H4 (cell line): ENCODE data around the gene PLEKHM3. TPM values are rescaled to one million over a fixed set of nuclear protein-coding genes. Genes with fewer than 3 reads are reported as not detected.
"Not testable (repeated sequence)": the region's sequence is repeated elsewhere in the genome, so short reads cannot be mapped to it uniquely, and the experiment has no call there.

ENCODE experiments used
- DNase-seq: peaks from one replicate; pipeline ENCODE4 v3.0.0-alpha.2; 2015; ENCODE audit warnings: low spot score
- total RNA-seq: library from RNA; depleted of rRNA; stranded (reverse); fragments of >200 nt; shearing (Covaris generic); gene quantifications from 2 replicates; pipeline ENCODE4 v1.2.3, GENCODE V29; 2014

Gene PLEKHM3
- total RNA-seq, 1 experiment from 2014 or later, result 2.2 TPM

DNA sequence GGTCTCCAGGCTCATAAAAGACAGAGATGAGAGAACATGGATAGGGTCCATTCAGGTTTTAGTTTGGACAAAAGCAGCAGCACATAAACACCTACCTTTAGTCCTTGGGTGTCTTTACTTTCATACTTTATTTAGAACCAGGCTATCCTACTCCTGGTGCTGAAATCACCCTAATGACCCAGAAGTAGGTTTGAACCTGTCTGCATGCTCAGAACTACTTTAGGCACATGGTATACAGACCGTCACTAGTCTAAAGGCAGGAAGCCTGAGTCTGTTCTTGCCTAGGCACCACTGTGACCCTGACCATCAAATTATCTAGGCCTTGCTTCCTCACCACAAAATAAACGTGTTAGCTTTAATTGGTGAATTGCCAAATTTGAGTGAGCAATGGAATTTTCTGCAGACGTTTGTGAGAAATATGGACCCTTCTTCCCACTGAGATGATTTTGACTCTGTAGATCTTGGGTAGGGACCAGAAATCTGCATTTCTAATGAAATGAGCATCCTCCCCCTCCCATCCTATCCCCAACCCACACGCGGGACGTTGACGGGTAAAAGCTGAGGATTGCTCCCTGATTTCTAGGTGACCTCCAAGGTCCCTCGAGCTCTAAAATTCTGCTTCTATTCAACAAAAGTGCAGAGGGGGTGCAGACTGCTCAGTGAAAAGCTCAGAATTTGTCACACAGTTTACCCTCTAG is 75.1 kb downstream of the PLEKHM3 start:
- DNase-seq, result no peak

DNA sequence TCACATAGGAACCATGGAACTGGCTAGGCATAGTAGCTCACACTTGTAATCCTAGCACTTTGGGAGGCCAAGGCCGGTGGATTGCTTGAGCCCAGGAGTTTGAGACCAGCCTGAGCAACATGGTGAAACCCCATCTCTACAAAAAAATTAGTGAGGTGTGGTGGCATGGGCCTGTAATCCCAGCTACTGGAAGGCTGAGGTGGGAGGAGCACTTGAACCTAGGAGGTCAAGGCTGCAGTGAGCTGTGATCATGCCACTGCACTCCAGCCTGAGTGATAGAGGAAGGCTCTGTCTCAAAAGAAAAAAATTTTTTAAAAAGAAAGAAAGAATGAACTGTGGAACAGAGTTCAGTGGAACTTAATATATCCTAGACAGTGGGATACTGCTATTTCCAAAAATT is 76.1 kb downstream of the PLEKHM3 start:
- DNase-seq, result not testable (repeated sequence)

DNA sequence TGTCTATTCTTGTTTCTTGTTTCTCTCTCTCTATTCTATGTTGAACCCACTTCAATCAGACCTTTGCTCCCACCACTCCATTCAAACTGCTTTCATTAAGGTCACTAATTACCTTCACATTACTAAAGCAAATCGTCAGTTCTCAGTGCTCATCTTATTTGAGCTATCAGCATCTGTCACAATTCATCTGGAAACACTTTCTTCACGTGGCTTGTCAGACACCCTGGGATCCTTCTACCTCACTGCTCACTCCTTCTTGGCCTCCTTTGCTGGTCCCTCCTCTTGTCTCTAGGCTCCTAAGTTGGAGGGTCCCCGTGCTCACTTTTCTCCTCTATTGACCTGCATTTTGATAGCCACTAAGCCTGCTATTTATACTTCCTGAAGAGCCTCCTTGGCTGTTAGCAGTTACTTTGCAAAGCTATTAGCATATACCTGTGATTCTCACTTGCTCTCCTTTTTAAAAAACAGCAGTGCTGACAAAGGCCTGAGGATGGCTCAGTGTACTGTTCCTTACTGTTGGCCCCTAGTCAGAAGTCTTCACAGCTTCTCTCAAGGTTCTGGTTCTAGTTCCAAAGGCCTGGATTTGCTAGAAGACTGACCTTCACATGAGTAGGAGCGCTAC is 80.2 kb downstream of the PLEKHM3 start:
- no peak for DNase-seq

DNA sequence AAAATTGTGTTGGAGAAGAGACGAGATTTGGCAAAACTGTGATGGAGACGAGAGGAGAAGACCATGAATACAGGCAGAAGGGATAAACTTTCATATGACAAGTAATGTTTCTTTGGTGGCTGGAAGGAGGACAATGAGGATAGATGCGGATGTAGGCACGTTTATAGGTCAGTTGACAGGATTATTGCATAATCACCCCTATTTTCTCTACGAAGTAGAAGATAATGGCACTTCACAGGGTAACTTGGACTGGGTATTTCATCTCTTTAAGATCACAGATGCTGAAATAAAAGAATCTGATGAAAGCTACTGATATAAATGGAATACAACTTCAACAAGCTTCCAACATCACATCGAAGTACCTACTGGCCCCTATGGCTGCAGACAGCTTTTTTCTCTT is 81.0 kb downstream of the PLEKHM3 start:
- no peak for DNase-seq

DNA sequence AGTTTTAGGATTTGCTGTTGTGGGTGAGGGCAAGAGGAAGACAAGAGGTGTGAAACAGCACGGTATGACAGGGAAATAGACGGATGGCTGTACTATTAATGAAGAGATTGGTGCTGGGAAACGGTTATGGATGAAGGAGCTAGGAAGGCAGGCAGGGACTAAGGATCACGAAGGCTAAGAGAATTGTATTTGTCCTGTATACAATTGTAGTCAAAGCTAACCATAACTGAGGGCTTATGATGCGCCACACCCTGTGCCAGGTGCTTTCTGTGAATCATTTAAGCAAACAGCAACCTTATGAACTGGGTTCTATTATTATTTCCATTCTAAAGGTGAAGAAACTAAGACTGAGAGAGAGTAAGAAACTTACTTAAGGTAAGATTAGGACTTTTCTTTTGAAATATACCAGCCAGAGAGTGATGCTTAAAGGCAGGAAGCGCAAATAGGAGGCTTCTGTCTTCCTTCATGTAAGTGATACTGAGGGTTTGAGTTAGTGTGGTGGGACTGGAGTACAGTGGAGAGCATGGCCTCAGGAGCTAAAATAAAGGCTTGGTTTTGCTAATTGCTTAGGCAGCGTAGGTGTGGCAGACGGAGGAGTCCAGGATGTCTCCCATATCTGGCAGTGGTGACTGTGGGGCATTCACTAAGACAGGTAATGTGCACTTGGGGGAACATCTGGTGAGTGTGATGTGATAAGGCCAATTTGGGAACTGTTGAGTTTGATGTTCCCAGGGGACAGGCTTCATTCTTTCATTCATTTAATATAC is 85.8 kb downstream of the PLEKHM3 start:
- no peak for DNase-seq

DNA sequence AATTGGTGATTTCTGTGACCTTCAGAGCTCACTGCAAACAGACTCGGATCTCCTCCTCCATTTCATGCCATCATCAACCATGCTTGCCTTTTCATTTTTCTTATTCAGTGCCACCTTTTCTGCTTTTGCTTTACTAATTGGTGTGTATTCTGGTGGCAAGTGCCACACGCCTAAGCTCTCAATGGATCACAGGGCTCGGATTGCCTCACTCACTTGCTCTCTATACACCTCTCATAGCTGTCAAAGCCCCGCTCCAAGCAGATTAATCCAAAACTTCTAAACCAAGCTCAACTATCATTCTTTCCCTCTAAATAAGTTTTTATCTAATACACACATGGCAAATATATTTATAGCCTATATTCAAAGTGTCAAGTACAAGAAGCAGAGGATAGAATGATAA is 86.4 kb downstream of the PLEKHM3 start:
- no peak for DNase-seq

DNA sequence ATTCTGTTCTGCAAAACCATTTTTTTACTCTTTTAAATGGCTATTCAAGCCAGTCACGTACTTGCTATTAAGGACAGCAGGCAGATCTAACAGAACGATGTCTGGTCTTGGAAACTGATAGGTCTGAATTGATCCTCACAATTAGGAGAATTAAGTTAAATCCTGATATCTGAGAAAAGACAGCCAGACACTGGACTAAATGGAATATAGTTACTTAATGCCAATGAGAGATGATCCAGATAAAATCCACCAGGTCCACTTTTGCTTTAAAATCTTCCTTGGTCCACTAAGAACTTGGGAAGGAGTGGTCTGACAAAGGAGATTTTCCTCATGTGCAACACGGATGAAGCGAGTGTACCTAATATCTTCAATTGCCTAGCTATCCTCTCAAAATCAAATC is 86.9 kb downstream of the PLEKHM3 start:
- DNase-seq, result no peak

DNA sequence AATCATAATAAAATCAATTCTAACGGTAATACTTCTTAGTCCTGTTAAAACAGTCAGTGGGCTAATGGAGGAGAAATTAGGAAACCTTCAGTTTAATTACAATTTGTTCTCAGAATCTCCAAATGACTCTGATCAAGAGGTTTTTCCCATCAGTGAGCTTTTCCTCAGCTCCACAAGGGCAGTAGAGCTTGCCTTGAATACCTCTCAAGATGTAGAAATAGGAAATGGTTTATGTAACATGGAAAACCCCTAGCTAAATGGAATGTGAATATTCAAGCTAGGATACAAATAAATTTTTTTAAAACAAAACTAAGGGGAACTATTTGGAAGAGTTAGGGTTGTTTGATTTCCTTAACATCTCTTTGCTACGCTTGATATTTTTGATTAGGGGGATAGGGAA is 87.5 kb downstream of the PLEKHM3 start:
- no peak for DNase-seq

DNA sequence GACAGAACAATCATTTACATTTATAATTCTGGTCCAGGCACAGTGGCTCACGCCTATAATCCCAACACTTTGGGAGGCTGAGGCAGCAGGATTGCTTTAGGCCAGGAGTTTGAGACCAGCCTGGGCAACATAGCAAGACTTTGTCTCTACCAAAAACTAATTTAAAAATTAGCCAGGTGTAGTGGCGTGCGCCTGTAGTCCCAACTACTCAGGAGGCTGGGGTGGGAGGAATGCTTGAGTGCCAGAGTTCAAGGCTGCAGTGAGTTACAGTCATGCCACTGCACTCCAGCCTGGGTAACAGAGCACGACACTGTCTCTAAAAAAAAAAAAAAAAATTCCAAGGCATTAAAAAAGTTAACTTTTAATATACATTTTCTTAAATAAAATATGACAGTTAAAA is 88.1 kb downstream of the PLEKHM3 start:
- DNase-seq, result no peak

DNA sequence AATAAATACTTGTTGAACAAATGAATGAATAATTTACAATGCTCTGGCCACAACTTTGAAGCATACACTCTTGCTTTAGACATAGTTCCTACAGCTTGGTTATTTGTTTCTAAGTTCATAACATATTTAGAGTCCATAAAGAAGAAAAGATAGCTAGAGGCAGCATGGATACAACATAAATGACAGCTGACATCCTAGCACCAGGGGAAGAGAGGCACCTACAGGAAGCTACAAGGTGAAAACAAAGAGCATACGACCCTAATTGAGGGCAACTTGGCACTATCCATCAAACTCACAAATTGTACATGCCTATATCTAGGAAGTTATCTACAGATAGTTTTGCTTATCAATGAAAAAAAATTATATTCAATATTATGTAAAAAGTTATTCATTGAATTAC is 88.9 kb downstream of the PLEKHM3 start:
- no peak for DNase-seq

DNA sequence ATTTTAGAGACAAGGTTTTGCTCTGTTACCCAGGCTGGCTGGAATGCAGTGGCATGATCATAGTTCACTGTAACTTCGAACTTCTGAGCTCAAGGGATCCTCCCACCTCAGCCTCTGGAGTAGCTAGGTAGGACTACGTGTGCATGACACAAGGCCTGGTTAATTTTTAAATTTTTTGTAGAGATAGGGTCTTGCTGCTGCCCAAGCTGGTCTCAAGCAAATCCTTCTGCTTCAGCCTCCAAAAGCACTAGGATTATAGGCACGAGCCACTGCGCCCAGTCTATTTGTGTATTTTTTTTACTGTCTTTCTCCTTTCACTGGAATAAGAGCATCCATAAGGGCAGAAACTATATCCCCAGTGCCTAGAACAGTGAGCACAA is 89.3 kb downstream of the PLEKHM3 start:
- no peak for DNase-seq

DNA sequence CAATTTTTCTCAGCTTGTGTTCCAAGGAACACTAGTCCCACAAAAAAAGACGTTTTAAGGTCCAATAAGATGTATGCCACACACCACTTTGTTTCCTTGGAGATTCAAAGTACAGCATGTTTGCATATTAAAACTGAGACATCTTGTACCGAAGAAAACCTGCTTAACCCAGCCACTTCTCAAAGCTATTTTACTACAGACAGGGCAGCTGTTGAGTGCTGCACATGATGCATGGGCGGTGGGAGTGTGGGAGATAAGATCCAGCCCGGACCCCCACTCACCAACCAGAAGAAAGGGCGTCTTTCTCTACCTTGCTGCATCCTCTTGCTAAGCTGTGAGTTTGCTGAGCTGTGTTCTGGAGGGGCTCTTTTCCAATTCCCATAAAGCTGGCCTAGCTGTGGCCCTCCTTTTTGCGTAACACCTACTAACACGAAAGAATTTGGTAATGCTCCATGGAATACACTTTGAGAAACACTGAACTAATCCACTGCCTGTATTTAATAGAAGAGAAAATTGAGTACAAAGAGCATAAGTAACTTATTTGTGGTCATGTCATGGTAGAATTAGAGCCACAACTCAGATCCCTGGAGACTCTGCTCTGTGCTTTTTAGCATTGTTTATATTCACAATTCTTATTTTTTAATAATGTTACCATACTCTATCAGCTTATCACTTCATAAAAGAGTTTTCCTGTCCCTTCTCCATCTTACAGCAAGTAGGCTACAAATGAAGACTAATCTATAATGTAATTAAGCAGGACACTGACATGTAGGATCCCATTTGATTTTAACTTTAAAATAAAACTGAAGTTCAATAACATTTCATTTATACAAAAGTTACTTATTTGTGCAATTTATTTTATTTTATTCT is 90.0 kb downstream of the PLEKHM3 start:
- DNase-seq, result no peak

DNA sequence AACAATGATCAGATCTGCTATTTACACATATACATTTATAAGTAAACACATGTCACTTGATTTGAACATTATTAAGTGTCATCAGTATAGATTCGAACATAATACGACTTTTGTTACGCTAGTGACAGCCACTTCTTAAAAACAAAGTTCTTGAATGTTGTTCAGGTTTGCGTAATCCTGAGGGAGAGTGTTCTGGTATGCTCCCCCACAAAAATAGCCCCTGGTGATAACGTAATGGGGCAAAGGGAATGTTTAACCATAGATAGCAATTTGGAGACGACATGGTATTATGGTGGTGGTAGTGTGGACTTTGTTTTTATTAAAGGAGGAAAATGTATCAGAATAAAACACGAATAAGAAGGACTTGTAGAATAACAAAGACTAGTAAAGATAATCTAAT is 90.6 kb downstream of the PLEKHM3 start:
- DNase-seq, result no peak

DNA sequence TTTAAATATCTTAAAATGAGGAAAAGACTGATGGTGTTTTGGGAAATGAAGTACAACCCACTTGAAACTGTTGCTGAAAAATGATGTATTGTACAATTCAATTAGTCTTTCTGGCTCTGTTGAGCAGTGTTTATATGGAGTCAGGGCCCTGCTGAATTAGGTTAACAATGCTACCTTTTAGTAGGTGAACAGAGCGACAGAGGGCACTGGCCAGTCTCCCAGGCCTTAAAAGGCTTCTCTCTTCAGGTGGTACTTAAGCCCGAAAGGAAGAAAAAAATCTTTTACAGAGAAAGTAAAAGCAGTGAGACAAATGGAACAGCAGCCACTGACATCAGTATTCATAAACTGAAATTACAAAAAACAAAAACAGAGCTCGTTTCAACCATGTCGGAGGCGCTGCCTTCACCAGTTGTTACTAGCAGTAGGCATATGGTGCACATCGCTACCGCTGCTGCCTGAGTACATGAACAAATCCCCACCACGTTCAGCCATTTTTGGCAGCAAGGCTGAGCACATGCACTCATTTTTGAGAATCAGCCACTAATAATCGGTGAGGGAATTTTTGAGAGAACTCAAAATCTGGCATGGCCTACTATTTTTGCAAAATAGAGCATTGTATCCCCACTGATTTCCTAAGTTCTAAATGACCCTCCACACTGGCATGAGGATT is 91.8 kb downstream of the PLEKHM3 start:
- no peak for DNase-seq

DNA sequence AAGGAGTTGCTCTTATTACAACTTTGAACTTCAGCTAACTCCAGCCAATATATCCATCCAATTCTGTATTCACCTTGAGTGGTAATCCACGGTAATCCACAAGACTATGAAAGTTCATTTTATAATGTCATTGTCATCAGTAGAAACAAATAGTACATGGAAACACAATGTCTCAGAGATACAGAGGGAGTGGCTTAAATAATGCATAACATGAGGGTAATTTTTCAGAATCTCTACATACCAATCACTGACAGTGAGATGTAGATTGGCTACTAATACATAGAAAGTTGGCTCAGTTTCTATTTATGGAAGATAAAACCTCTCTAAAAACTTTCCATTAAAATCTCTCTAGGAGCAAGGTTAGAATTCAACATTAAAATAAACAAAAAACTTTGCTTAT is 93.2 kb downstream of the PLEKHM3 start:
- DNase-seq, result no peak

DNA sequence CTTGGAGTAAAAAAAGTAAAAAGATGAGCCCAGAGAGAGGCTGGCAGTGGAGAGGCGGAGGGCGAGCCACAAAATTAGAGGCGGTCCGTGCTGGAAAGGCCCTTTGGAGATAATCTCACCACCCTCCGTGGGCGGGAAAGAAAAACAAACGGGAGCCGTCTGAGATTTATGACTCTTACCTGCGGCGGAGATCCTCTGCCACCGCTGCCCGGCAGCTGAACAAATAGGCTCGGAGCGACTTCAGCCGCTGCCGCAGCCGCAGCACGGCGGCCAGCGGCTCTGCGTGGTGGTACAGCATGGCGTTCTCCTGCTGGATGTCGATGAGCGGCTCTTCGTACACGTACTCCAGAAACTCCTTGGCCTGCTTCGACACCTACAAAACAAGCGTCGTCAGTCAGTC is 94.6 kb downstream of the PLEKHM3 start:
- no peak for DNase-seq

DNA sequence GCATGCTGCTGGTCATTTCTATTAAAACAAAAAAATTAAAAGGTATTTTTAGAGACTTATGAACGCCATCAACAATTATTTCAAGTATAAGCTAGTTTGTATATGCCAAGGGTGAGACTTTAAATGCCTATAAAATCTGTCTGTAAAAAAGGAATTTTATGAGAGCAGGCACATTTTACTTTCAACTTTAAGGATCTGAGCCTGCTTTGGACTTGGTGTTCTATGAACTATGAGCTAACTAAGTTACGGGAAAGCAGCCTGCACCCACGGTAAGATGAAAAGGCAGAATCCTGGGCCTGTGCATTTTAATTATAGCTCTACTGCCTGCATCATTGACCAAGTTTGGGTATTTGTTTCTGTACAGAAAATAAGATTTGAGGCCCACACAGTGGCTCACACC is 95.4 kb downstream of the PLEKHM3 start:
- DNase-seq, result no peak

DNA sequence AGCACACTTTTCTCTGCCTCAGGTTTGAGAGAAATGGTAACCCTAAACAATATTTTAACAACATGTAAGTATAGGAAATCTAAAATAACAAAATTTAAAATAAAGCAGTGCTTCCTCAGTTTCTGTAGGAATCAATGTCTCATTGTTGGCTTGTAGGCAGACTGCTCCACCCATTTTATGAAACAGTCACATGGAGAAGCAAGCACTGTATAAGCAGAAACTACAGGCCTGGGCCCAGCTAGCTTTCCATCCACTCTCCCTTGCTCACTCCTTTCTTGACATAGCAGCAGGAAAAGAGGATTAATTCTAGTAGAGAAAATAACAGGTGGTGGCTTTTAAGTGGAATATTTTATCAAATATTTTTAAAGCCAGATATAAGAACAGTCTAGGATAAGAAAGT is 97.2 kb downstream of the PLEKHM3 start:
- no peak for DNase-seq

DNA sequence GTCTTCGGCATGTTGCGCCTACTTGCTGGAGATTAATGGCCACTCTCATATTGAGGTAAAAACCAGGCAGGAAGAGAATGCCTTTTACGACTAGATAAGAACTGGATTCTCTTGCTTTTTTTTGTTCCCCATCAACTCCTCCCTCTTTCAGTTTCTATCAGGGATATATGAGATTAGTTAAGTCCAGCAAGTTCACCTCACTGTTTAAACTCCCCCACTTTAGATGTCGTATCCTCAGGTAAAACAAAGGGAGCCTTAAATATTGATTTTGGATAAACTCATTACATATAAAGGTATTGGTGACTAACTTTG is 98.4 kb downstream of the PLEKHM3 start:
- no peak for DNase-seq

DNA sequence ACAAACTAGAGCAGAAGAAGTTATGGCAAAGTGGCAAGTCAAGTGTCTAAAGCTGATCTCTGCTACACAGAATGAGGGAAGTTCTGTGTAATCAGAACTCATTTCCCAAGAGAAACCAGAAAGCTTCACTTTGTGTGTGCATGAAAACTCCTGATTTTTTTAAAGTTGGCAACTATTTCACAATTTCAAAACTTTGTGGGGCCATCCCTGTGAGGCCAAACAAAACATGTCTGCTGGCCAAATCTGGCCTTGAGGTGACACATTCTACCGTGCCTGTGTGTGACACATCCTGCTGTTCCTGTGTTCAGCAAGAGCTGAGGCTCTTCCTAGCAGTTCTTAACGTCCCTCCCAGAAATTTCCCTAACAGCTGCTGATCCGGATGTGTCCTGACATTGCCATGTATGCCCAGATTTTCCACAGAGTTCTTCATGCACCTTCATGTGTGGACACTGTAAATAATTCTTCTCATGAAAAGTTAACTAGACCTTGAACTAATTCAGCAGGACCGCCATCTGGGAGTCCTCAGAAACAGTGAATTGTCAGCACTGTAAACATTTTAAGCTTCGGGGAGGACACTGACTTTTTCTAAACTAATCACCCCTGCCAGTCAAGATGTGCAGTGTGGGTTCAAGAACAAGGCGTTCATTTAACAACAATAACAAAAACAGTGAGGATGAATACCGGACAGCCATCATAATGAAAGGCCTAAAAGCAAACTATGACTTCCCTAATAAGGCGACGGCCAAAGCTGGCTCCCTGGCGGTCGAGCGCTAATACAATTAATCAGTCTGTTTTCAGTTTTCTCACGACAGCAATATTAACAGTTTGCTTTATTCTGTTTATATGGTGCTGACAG is 99.0 kb downstream of the PLEKHM3 start:
- DNase-seq, result peak; percentile 49

DNA sequence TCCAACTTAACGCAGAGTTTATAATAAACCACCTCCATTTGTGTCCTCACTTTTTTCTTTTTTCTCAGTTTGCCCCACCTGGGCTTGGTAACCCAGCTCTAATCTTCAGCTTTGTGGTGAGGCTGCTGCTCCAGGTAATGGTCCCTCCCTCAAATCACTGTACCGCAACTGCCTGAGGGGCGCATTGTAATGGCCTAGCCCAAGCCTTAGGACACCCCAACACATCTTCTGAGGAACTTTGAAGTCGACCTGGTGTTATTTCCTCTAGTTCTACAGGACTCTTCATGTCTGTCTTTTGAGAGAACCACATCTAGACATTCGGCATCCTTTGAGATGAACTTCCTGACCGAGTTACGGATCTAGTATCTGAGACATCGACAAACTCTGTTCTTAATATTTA is 99.7 kb downstream of the PLEKHM3 start:
- no peak for DNase-seq
